Liver (tissue), 9 donors: Measurements from ENCODE around the gene SUGCT. TPM values are rescaled to one million over a fixed set of nuclear protein-coding genes. Genes with fewer than 3 reads are reported as not detected.

Source experiments
- DNase-seq: peaks from one replicate; pipeline ENCODE4 v3.0.0-alpha.2; 2017; ENCODE audit warnings: low spot score
- H3K27ac ChIP-seq, 2 donors: one replicate each; pipeline ENCODE4 v1.7.0; 2013; ENCODE audit warnings: inconsistent platforms in 2 of 2, low read length in 2 of 2, control low read depth in 1 of 2, low read depth in 1 of 2, mild to moderate bottlenecking in 1 of 2
- H3K27me3 ChIP-seq, 4 donors: one replicate each; pipeline versions ENCODE4 v1.6.1 to v1.7.0; 2013; ENCODE audit warnings: low read length in 3 of 4, inconsistent platforms in 1 of 4, mild to moderate bottlenecking in 1 of 4, moderate library complexity in 1 of 4; ENCODE audit not compliant: control insufficient read depth in 4 of 4, insufficient read depth in 4 of 4
- H3K36me3 ChIP-seq, 4 donors: one replicate each; pipeline versions ENCODE4 v1.6.1 to v1.7.0; 2013; ENCODE audit warnings: low read length in 3 of 4, mild to moderate bottlenecking in 3 of 4, low read depth in 1 of 4, moderate library complexity in 1 of 4; ENCODE audit not compliant: control insufficient read depth in 4 of 4, insufficient read depth in 3 of 4
- H3K4me1 ChIP-seq, 4 donors: one replicate each; pipeline versions ENCODE4 v1.6.1 to v1.7.0; 2013; ENCODE audit warnings: low read length in 3 of 4, mild to moderate bottlenecking in 3 of 4, moderate library complexity in 1 of 4; ENCODE audit not compliant: control insufficient read depth in 4 of 4, insufficient read depth in 4 of 4
- H3K4me3 ChIP-seq, 3 donors: one replicate each; pipeline versions ENCODE4 v1.6.1 to v1.7.0; 2013; ENCODE audit warnings: low read length in 3 of 3, control low read depth in 1 of 3, low read depth in 1 of 3, mild to moderate bottlenecking in 1 of 3
- H3K9ac ChIP-seq, 2 donors: one replicate each; pipeline ENCODE4 v1.7.0; 2013; ENCODE audit warnings: low read length in 2 of 2, mild to moderate bottlenecking in 2 of 2, moderate library complexity in 2 of 2, control low read depth in 1 of 2, low read depth in 1 of 2
- H3K9me3 ChIP-seq, 4 donors: one replicate each; pipeline versions ENCODE4 v1.6.1 to v1.7.0; 2013; ENCODE audit warnings: low read length in 3 of 4; ENCODE audit not compliant: control insufficient read depth in 4 of 4
- FOXA1 ChIP-seq: IDR thresholded peaks from 2 replicates; pipeline ENCODE4 v1.6.1; 2016; ENCODE audit warnings: antibody characterized with exemption
- GABPA ChIP-seq, 2 donors: IDR thresholded peaks in 1 of 2; conservative IDR thresholded peaks in 1 of 2; 2 replicates each; pipeline ENCODE4 v1.6.1; 2016; ENCODE audit warnings: antibody characterized with exemption in 2 of 2, mild to moderate bottlenecking in 1 of 2, moderate library complexity in 1 of 2
- HNF4A ChIP-seq, 2 donors: conservative IDR thresholded peaks; 2 replicates each; pipeline ENCODE4 v1.6.1; 2016; ENCODE audit warnings: antibody characterized with exemption in 2 of 2, mild to moderate bottlenecking in 2 of 2
- HNF4G ChIP-seq: IDR thresholded peaks from 2 replicates; pipeline ENCODE4 v1.6.1; 2016; ENCODE audit warnings: antibody characterized with exemption
- JUND ChIP-seq, 2 donors: IDR thresholded peaks; 2 replicates each; pipeline ENCODE4 v1.6.1; 2016; ENCODE audit warnings: antibody characterized with exemption in 2 of 2
- RAD21 ChIP-seq, 2 donors: IDR thresholded peaks; 2 replicates each; pipeline ENCODE4 v1.6.1; 2016; ENCODE audit warnings: antibody characterized with exemption in 2 of 2, mild to moderate bottlenecking in 2 of 2
- REST ChIP-seq: IDR thresholded peaks from 2 replicates; pipeline ENCODE4 v1.6.1; 2016; ENCODE audit warnings: antibody characterized with exemption, mild to moderate bottlenecking
- RXRA ChIP-seq, 2 donors: IDR thresholded peaks; 2 replicates each; pipeline ENCODE4 v1.6.1; 2017 to 2018; ENCODE audit warnings: antibody characterized with exemption in 2 of 2, mild to moderate bottlenecking in 1 of 2
- YY1 ChIP-seq: IDR thresholded peaks from 2 replicates; pipeline ENCODE4 v1.6.1; 2016; ENCODE audit warnings: antibody characterized with exemption, mild to moderate bottlenecking
- WGBS: extraction: QIAGEN DNeasy Blood & Tissue Kit; methylation state at CpG from one replicate; pipeline ENCODE4 v1.1.7; 2013; 5-methylcytosine and 5-hydroxymethylcytosine counted together
- polyA plus RNA-seq, 2 donors: library from polyadenylated mRNA; stranded (reverse) in 1 of 2; unstranded in 1 of 2; fragments of 200-250 nt in 1 of 2; fragments of >200 nt in 1 of 2; fragmentation: Nextera tagmentation in 1 of 2; extraction: Ambion mirVana in 1 of 2; gene quantifications; one replicate each; pipeline versions ENCODE4 v1.2.1 to v1.2.3, GENCODE V29; 2013 to 2015
- total RNA-seq, 2 donors: library from RNA; depleted of rRNA; stranded (reverse); fragments of >200 nt; gene quantifications; one replicate each; pipeline ENCODE4 v1.2.3, GENCODE V29; 2014
- TF ChIP-seq, protein P1 (sequence below): fragments of 150-350 bp; IDR thresholded peaks from 2 replicates; pipeline ENCODE4 v1.5.1; 2017; ENCODE audit warnings: improper control_type of control experiment, low read depth, low read length; ENCODE audit not compliant: missing input control
- TF ChIP-seq, protein P2 (sequence below): IDR thresholded peaks from 2 replicates; pipeline ENCODE4 v1.6.1; 2016; ENCODE audit warnings: antibody characterized with exemption
- TF ChIP-seq, protein P3 (sequence below): IDR thresholded peaks from 2 replicates; pipeline ENCODE4 v1.6.1; 2016; ENCODE audit warnings: antibody characterized with exemption
- donor health status: healthy.
- donor health status: healthy.
- donor health status: healthy.
- donor health status: healthy.
- donor health status: healthy.

Gene SUGCT
- total and polyA plus RNA-seq, 4 donors: 6.2 to 11.9 (median 9.9) TPM

DNA sequence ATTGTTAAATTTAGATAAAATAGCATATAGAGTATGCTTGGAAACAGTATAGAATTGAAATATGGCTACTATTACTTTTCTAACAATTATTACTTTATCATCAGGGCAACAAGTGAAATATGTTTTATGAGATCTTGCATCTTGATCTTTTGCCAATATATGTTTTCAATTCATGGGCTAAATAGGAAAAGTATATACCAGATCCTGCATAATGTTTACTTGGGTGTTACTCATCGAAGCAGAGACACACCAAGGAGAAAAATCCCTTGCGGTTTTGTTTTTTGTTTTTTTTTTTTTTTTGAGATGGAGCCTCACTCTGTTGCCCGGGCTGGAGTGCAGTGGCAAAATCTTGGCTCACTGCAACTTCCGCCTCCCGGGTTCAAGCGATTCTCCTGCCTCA, 541.4 kb downstream of the SUGCT start:
- Histone ChIP-seq H3K4me1 (no peaks in the 10 kb centered on the region), H3K9ac (no peak overlapping the region), H3K9me3 (no peaks in the 10 kb centered on the region), H3K36me3 (no peaks in the 10 kb centered on the region), H3K4me3 (no peak overlapping the region), H3K27ac (no peak overlapping the region), H3K27me3 (no peaks in the 10 kb centered on the region)
- 96% methylated on average over 6 of the region's 6 CpGs for WGBS
- DNase-seq: no peak
- no peak for TF ChIP-seq RXRA (IDR thresholded peaks at IDR 0.05)
- TF ChIP-seq, protein P1, sequence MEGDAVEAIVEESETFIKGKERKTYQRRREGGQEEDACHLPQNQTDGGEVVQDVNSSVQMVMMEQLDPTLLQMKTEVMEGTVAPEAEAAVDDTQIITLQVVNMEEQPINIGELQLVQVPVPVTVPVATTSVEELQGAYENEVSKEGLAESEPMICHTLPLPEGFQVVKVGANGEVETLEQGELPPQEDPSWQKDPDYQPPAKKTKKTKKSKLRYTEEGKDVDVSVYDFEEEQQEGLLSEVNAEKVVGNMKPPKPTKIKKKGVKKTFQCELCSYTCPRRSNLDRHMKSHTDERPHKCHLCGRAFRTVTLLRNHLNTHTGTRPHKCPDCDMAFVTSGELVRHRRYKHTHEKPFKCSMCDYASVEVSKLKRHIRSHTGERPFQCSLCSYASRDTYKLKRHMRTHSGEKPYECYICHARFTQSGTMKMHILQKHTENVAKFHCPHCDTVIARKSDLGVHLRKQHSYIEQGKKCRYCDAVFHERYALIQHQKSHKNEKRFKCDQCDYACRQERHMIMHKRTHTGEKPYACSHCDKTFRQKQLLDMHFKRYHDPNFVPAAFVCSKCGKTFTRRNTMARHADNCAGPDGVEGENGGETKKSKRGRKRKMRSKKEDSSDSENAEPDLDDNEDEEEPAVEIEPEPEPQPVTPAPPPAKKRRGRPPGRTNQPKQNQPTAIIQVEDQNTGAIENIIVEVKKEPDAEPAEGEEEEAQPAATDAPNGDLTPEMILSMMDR: no peak

GRCh38 chr7:40680657-40681056, 545.9 kb downstream of the SUGCT start:
- TF ChIP-seq RAD21 (IDR thresholded peaks at IDR 0.05): peak; percentile 47 to 71
- TF ChIP-seq JUND (IDR thresholded peaks at IDR 0.05): no peak
- TF ChIP-seq, protein P1: peak; percentile 31
- TF ChIP-seq HNF4A (conservative IDR thresholded peaks at IDR 0.05): no peak
- TF ChIP-seq FOXA1: no peak
- DNase-seq: no peak
- no peaks in the 10 kb centered on the region for H3K36me3 ChIP-seq
- no peak overlapping the region for H3K9ac ChIP-seq
- H3K27ac ChIP-seq: no peak overlapping the region
- no peaks in the 10 kb centered on the region for H3K27me3 ChIP-seq
- no peaks in the 10 kb centered on the region for H3K4me1 ChIP-seq
- H3K9me3 ChIP-seq: no peaks in the 10 kb centered on the region
- 100% methylated on average over 1 of the region's 1 CpG for WGBS
- H3K4me3 ChIP-seq: no peak overlapping the region

- Histone ChIP-seq H3K27me3 (no peaks in the 10 kb centered on the region), H3K4me3 (no peak overlapping the region), H3K36me3 (no peaks in the 10 kb centered on the region), H3K9me3 (no peaks in the 10 kb centered on the region), H3K27ac (no peak overlapping the region), H3K9ac (no peak overlapping the region), H3K4me1 (no peaks in the 10 kb centered on the region)
- DNase-seq: no peak
- TF ChIP-seq RXRA (IDR thresholded peaks at IDR 0.05): no peak
- TF ChIP-seq, protein P2, sequence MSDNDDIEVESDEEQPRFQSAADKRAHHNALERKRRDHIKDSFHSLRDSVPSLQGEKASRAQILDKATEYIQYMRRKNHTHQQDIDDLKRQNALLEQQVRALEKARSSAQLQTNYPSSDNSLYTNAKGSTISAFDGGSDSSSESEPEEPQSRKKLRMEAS: no peak
- TF ChIP-seq FOXA1: no peak
- TF ChIP-seq YY1: no peak
- TF ChIP-seq JUND (IDR thresholded peaks at IDR 0.05): no peak
- TF ChIP-seq REST: no peak
- TF ChIP-seq HNF4A (conservative IDR thresholded peaks at IDR 0.05): no peak
- TF ChIP-seq HNF4G: no peak
- no peak for TF ChIP-seq GABPA (IDR thresholded peaks at IDR 0.05 in 1 of 2, conservative IDR thresholded peaks at IDR 0.05 in 1 of 2)
- TF ChIP-seq, protein P3, sequence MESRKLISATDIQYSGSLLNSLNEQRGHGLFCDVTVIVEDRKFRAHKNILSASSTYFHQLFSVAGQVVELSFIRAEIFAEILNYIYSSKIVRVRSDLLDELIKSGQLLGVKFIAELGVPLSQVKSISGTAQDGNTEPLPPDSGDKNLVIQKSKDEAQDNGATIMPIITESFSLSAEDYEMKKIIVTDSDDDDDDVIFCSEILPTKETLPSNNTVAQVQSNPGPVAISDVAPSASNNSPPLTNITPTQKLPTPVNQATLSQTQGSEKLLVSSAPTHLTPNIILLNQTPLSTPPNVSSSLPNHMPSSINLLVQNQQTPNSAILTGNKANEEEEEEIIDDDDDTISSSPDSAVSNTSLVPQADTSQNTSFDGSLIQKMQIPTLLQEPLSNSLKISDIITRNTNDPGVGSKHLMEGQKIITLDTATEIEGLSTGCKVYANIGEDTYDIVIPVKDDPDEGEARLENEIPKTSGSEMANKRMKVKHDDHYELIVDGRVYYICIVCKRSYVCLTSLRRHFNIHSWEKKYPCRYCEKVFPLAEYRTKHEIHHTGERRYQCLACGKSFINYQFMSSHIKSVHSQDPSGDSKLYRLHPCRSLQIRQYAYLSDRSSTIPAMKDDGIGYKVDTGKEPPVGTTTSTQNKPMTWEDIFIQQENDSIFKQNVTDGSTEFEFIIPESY: no peak
- TF ChIP-seq RAD21 (IDR thresholded peaks at IDR 0.05): no peak
These were observed 547.9 kb downstream of the SUGCT start for GRCh38 chr7:40682696-40683095.
